ENCODE data around the gene EIF3J.
"Not testable (repeated sequence)": the region's sequence is repeated elsewhere in the genome, so short reads cannot be mapped to it uniquely, and the experiment has no call there.

Gene EIF3J

DNA sequence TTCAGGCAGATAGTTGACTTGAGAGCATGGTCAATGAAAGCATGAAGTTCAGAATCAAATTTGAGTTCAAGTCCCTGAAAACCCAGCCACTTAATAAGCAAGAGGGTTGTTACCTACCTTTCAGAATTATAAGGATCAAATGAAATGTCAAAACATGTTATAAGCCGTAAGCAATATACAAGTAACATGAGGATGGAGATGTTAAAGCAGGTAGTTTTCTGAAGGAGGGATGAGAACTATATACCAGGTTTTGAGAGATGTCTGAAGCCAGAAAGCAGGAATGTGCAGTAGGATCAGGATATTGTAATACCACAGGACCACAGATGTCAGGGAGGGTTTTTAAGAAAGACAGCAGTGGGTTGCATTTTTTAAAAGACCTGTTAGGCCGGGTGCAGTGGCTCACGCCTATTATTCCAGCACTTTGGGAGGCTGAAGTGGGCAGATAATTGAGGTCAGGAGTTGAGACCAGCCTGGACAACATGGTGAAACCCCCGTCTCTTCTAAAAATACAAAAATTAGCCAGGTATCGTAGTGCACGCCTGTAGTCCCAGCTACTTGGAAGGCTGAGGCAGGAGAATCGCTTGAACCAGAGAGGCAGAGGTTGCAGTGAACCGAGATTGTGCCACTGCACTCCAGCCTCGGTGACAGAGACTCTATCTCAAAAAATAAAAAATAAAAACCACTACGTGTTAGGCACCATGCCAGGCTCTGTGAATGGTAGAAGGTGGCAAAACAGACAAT lies 6.9 kb upstream of the EIF3J start:
- no peak for DNase-seq (ENCODE audit: low read depth)
- no peak for TF ChIP-seq CTCF (IDR thresholded peaks at IDR 0.05; ENCODE audit: insufficient read depth, low read depth, low read length, missing control alignments)
- H3K4me3 ChIP-seq (ENCODE audit: low read depth, low read length): no peak overlapping the region

GRCh38 chr15:44530653-44531052 lies 6.3 kb upstream of the EIF3J start:
- TF ChIP-seq CTCF (IDR thresholded peaks at IDR 0.05; ENCODE audit: insufficient read depth, low read depth, low read length, missing control alignments): no peak
- no peak for DNase-seq (ENCODE audit: low read depth)
- no peak overlapping the region for H3K4me3 ChIP-seq (ENCODE audit: low read depth, low read length)

GRCh38 chr15:44532275-44532674 lies 4.7 kb upstream of the EIF3J start:
- DNase-seq (ENCODE audit: low read depth); H3K4me3 ChIP-seq (ENCODE audit: low read depth, low read length): not testable (repeated sequence)

GRCh38 chr15:44532689-44533088 lies 4.3 kb upstream of the EIF3J start:
- peak; percentile 13 for TF ChIP-seq CTCF (IDR thresholded peaks at IDR 0.05; ENCODE audit: insufficient read depth, low read depth, low read length, missing control alignments)
- DNase-seq (ENCODE audit: low read depth): peak; percentile 15
- no peak overlapping the region for H3K4me3 ChIP-seq (ENCODE audit: low read depth, low read length)

DNA sequence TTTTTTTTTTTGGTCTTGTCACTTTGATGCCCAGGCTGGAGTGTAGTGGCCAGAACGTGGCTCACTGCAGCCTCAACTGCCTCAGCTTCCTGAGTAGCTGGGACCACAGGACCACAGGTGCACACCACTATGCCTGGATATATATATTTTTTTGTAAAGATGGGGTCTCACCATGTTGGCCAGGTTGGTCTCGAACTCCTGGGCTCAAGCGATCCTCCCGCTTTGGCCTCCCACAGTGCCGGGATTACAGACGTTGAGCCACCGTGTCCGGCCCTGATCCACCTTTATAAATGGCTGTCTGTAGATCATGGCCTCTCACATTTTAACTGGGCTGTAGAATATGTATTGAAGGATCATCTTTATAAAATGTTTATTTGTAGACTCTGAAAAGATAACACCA lies 1.9 kb upstream of the EIF3J start:
- no peak for TF ChIP-seq CTCF (IDR thresholded peaks at IDR 0.05; ENCODE audit: insufficient read depth, low read depth, low read length, missing control alignments)
- DNase-seq (ENCODE audit: low read depth): no peak
- no peak overlapping the region for H3K4me3 ChIP-seq (ENCODE audit: low read depth, low read length)

- H3K4me3 ChIP-seq (ENCODE audit: low read depth, low read length): peak overlapping the region; percentile 62
- peak; percentile 50 for DNase-seq (ENCODE audit: low read depth)
- no peak for TF ChIP-seq CTCF (IDR thresholded peaks at IDR 0.05; ENCODE audit: insufficient read depth, low read depth, low read length, missing control alignments)
Measured at GRCh38 chr15:44535523-44536301, 1.2 kb upstream of the EIF3J start.

- H3K4me3 ChIP-seq (ENCODE audit: low read depth, low read length): peak overlapping the region; percentile 62
- DNase-seq (ENCODE audit: low read depth): no peak
- TF ChIP-seq CTCF (IDR thresholded peaks at IDR 0.05; ENCODE audit: insufficient read depth, low read depth, low read length, missing control alignments): peak; percentile 40
Measured at GRCh38 chr15:44536302-44536961, 515 bp upstream of the EIF3J start.

Data from GM12865 (cell line).